NB4 (cell line): ENCODE results near the gene DAW1.

Source experiments
- CTCF ChIP-seq: IDR thresholded peaks from one replicate; pipeline ENCODE4 v1.5.1; 2012; ENCODE audit warnings: low read depth, low read length
- POLR2A ChIP-seq: IDR thresholded peaks from 2 replicates; pipeline ENCODE4 v1.6.1; 2011; ENCODE audit warnings: mild to moderate bottlenecking; ENCODE audit not compliant: insufficient read length; ENCODE audit errors: extremely low read depth
- TF ChIP-seq, protein P1 (sequence below): IDR thresholded peaks from 2 replicates; pipeline ENCODE4 v1.6.1; 2011; ENCODE audit warnings: low read depth, low read length

GRCh38 chr2:227914362-227914761 is 42.9 kb downstream of the DAW1 start:
- TF ChIP-seq POLR2A (no peak), CTCF (no peak)
- TF ChIP-seq, protein P1, sequence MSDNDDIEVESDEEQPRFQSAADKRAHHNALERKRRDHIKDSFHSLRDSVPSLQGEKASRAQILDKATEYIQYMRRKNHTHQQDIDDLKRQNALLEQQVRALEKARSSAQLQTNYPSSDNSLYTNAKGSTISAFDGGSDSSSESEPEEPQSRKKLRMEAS: no peak
